Cerebellar nuclear complex (tissue), 1 donor: Measurements from ENCODE around the gene SLC5A12.

ENCODE experiments used
- DNase-seq, 2 experiments: peaks; one replicate each; lab custom pipeline; 2025; lab: John Stamatoyannopoulos, UW

Gene SLC5A12

GRCh38 chr11:26719289-26719973 is 2.4 kb downstream of the SLC5A12 start:
- no peak for DNase-seq

GRCh38 chr11:26717771-26718170 is 4.1 kb downstream of the SLC5A12 start:
- DNase-seq, result no peak

- DNase-seq, result no peak
These were observed 6.7 kb downstream of the SLC5A12 start for GRCh38 chr11:26715133-26715532.

- DNase-seq, result no peak
These were observed 9.4 kb downstream of the SLC5A12 start for GRCh38 chr11:26712497-26712896.

DNA sequence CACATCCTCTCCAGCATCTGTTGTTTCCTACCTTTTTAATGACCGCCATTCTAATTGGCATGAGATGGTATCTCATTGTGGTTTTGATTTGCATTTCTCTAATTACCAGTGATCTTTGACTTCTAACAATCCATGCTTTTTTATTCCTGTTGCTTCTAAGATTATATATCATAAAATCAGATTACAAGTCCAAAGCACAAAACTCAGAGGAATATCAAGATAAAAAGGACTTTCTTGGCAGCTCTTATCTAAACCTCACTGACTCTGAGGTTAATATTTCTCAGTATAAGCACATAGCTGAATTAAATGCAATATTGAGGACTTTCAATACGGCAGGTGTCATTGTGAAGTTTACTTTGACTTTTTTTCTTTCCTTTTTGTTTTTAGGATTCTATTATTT is 11.4 kb downstream of the SLC5A12 start:
- no peak for DNase-seq

DNA sequence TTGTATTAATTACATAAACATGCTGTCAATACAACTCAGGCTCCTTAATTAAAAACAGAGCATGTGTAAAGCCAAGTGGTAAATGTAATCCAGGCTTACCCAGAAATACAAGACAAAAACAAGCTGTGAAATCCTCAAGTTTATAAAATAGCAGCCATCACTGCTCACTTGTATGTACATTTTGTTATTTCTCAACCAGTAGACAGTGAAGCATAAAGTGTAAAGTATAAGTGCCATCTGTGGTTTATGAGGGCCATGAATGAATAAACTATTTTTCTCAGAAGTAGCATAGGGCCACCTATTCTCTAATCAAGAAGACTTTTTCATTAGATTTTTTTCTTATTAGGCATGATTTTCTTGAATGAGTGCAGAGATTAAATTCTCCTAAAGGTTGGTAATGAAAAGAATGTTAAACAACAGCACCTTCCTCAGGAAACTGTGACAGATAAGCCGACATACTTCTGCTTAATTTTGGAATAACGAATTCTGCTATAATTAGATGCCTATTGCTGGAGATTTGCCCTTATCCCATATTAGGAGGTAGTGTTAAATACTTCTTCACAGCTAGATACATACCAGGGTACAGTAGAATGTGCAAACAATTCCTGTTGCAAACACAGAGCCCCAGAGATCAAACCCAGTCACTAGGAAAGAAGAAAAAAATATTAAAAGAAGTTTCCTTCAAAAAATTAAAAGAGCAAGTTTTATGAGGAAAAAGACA is 13.0 kb downstream of the SLC5A12 start:
- no peak for DNase-seq

- DNase-seq, result no peak
These were observed 15.7 kb downstream of the SLC5A12 start for GRCh38 chr11:26706181-26706580.

- no peak for DNase-seq
These were observed 17.6 kb downstream of the SLC5A12 start for GRCh38 chr11:26704249-26704648.

GRCh38 chr11:26703411-26704191 is 18.3 kb downstream of the SLC5A12 start:
- DNase-seq, result no peak

DNA sequence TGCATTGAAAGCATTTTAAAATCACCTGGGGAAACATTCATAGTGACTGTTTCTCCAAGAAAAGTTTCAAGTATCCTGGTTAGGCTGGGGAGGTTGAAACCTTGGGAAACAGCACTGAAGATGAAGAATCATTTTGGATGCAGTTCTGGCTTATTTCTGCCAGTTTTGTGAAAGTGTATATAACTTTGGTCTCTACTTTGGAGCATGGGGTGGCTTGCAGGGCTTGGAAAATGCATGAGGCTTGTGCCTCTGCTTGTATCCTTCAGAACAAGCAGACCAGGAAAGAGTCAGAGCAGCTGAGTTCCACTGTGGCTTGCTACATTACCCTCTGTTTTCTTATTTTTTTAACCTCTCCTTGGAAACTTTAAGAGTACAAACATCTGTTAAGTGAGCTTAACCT is 19.5 kb downstream of the SLC5A12 start:
- DNase-seq, result no peak

GRCh38 chr11:26700574-26701235 is 21.2 kb downstream of the SLC5A12 start:
- no peak for DNase-seq

- no peak for DNase-seq
These were observed 23.6 kb downstream of the SLC5A12 start for GRCh38 chr11:26698224-26698623.

DNA sequence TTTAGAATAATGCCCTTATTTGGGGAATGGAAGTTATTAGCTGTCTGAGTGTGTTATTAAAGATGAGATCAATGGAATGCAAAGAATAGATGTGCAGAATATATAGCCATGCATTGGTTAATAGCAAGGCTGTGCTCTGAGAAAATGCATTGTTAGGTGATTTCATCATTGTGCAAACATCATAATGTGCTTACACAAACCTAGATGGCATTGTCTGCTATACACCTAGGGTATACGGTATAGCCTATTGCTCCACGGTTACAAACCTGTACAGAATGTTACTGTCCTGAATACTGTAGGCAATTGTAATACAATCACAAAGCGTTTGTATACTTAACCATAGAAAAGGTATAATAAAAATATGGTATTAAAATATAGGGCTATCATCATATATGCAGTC is 25.5 kb downstream of the SLC5A12 start:
- no peak for DNase-seq

DNA sequence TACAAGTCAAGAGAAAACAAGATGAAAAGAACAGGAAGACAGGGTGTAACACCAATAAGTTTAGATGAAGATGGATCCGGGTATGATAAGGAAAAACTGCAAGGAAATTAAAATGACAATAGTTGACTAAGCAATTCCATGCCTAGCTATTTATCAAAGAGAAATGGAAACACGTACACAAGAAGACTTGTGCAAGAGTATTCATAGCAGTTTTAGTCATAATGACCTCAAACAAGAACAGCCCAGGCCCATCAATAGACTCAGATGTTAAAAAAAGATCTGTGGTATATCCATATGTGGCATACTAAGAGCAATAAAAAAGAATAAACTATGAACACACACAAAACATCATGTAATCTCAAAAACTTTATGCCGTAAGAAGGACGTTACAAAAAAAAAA is 33.2 kb downstream of the SLC5A12 start:
- DNase-seq, result no peak

DNA sequence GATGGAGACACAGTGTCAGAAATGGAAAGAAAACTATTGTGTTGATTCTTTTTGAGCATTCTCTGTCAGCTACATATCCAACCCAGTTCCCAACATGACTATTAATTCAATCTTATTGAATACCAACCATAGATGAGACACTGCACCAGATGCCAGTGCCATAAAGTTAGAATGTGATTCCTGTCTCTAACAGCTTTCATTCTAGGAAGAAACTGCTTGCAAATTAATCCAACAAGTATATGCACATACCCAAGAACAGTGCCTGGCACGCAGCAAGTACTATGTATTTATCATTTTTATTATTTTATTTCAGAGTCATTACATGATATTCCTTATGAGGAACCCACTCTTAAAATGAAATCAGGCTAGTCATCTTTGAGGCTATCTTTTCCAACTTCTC is 34.5 kb downstream of the SLC5A12 start:
- no peak for DNase-seq

GRCh38 chr11:26677566-26677965 is 44.3 kb downstream of the SLC5A12 start:
- DNase-seq, result no peak

DNA sequence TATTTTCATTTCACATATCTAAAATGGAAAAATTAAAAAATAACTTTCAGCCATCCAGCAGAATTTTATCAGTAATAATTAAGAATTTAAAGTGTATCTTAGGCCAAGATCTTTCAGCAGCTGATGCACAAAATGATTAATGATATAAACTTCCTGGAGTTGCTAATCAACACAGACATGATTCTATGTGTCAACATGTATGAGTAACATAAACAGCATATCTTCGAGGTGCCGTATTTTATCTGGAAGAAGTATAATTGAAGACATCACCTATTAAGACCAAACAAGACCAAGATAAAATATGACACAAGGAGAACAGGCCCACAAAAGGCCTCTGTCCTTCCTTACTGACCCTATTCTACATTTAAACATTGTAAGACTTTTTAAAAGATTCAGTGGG is 45.2 kb downstream of the SLC5A12 start:
- no peak for DNase-seq

DNA sequence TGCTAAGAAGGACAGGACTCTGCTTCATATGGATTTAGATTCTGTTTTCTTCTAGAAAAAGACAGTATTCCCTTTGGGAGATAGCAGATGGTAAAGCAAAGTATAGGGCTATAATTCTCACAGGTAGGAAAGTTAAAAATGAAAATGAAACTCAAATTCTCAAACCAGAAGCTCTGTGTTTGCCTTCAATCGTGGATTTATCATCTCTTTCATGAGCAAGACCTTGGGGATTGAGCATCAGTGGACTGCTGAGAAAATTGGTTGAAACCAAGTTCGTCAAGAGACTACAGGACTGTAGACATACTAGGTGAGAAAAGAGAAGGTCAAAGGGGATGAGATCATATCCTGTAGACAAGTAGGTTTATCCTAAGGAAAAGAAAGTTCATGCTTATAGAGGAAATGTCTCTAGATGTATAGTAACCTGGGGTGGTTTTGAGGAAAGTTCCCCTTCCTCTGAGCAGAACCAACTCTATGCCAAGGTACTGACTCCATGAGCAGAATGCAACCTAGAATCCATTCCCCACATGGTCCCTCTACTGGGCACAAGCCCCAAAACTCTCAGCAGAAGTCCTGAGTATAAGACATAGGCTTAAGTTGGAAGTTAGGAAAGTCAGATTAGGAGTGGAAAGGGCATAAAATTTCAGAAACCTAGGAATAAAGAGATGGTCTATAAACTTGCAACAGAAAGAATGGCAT is 46.5 kb downstream of the SLC5A12 start:
- DNase-seq, result no peak

GRCh38 chr11:26665946-26666345 is 55.9 kb downstream of the SLC5A12 start:
- DNase-seq, result no peak

GRCh38 chr11:26665036-26665435 is 56.8 kb downstream of the SLC5A12 start:
- DNase-seq, result no peak

GRCh38 chr11:26662916-26663315 is 58.9 kb downstream of the SLC5A12 start:
- DNase-seq, result no peak

- no peak for DNase-seq
These were observed 66.6 kb downstream of the SLC5A12 start for GRCh38 chr11:26655287-26655686.
